ENCODE measurements around the gene CCM2L. TPM values are rescaled to one million over a fixed set of nuclear protein-coding genes. Genes with fewer than 3 reads are reported as not detected.

The CCM2L gene
- total RNA-seq, 2 experiments from 2014 or later, result not detected

DNA sequence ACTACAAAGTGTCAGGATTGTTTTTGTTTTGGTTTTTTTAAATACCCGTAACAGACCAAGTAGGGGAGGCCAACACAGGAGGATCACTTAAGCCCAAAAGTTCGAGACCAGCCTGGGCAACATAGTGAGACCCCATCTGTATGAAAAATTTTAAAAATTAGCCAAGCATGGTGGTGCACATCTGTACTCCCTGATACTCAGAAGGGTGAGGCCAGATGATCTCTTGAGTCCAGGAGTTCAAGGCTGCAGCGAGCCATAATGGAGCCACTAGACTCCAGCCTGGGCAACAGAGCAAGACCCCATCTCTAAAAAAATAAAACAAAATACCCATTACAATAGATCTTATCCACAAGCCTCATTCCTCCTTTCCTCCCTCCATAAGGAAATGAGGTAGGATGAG, 70.5 kb downstream of the CCM2L start:
- Mint-ChIP-seq H3K4me1 (ENCODE audit: low read depth) (no peaks in the 10 kb centered on the region), H3K9me3 (no peaks in the 10 kb centered on the region), H3K27ac (no peak overlapping the region), H3K27me3 (peaks cover 16% of the 10 kb centered on the region), H3K36me3 (ENCODE audit: low read depth) (no peaks in the 10 kb centered on the region), H3K4me3 (no peak overlapping the region)
- DNase-seq, result no peak
- ChIA-PET POLR2A (no interaction called here), CTCF (interaction anchor here (1.2 kb wide), 1 partner anchor 12 kb away, joined by 4 read pairs; no protein-coding TSS in a partner anchor)
- TF ChIP-seq, protein P1, sequence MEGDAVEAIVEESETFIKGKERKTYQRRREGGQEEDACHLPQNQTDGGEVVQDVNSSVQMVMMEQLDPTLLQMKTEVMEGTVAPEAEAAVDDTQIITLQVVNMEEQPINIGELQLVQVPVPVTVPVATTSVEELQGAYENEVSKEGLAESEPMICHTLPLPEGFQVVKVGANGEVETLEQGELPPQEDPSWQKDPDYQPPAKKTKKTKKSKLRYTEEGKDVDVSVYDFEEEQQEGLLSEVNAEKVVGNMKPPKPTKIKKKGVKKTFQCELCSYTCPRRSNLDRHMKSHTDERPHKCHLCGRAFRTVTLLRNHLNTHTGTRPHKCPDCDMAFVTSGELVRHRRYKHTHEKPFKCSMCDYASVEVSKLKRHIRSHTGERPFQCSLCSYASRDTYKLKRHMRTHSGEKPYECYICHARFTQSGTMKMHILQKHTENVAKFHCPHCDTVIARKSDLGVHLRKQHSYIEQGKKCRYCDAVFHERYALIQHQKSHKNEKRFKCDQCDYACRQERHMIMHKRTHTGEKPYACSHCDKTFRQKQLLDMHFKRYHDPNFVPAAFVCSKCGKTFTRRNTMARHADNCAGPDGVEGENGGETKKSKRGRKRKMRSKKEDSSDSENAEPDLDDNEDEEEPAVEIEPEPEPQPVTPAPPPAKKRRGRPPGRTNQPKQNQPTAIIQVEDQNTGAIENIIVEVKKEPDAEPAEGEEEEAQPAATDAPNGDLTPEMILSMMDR (IDR thresholded peaks at IDR 0.05), result no peak
- intact Hi-C loops (cut with micrococcal nuclease), result no loop called here
- ATAC-seq, result no peak

Other genes starting within 250 kb of the CCM2L start
- gene MYLK2, start 191.1 kb upstream of the CCM2L start, total RNA-seq, result under 1 TPM; 0.13 to 0.27 TPM
- gene FOXS1, start 164.8 kb upstream of the CCM2L start, total RNA-seq, result not detected
- gene DUSP15, start 139.9 kb upstream of the CCM2L start, total RNA-seq, result not detected
- gene TTLL9, start 139.8 kb upstream of the CCM2L start, total RNA-seq, result not detected
- 10 to 100 TPM; 17.7 to 18.3 TPM for gene PDRG1, start 58.4 kb upstream of the CCM2L start, total RNA-seq
- not detected for gene XKR7, start 42.3 kb upstream of the CCM2L start, total RNA-seq
- gene HCK, start 41.8 kb downstream of the CCM2L start, total RNA-seq, result not detected
- 10 to 100 TPM; 36.5 to 39.5 TPM for gene TM9SF4, start 99.3 kb downstream of the CCM2L start, total RNA-seq
- gene PLAGL2, start 197.3 kb downstream of the CCM2L start, total RNA-seq, result 10 to 100 TPM; 70.6 to 71.5 TPM
- 10 to 100 TPM; 43.7 to 46.2 TPM for gene POFUT1, start 197.4 kb downstream of the CCM2L start, total RNA-seq